Chondrocyte (in vitro differentiated cells): ENCODE measurements around the gene SLC22A3. TPM values are rescaled to one million over a fixed set of nuclear protein-coding genes. Genes with fewer than 3 reads are reported as not detected.
A peak's percentile ranks its signal among the peaks of the same experiment; 100 is the strongest.

ENCODE experiments used
- DNase-seq: peaks from one replicate; pipeline ENCODE4 v3.0.0; 2021; ENCODE audit warnings: mixed read lengths, low spot score
- H3K27ac Mint-ChIP-seq: one replicate; pipeline ENCODE4 v1.8.0; 2021; ENCODE audit warnings: mild to moderate bottlenecking, moderate library complexity, mixed read lengths; ENCODE audit not compliant: unreplicated experiment
- H3K27me3 Mint-ChIP-seq: 2 replicates; pipeline ENCODE4 v1.8.0; 2021; ENCODE audit warnings: low read depth, mixed read lengths
- H3K36me3 Mint-ChIP-seq: 2 replicates; pipeline ENCODE4 v1.8.0; 2021; ENCODE audit warnings: low read depth, mixed read lengths
- H3K4me1 Mint-ChIP-seq: 2 replicates; pipeline ENCODE4 v1.8.0; 2021; ENCODE audit warnings: low read depth, mild to moderate bottlenecking, mixed read lengths
- H3K4me3 Mint-ChIP-seq: one replicate; pipeline ENCODE4 v1.8.0; 2021; ENCODE audit warnings: mild to moderate bottlenecking, moderate library complexity, mixed read lengths; ENCODE audit not compliant: unreplicated experiment
- H3K9me3 Mint-ChIP-seq: 2 replicates; pipeline ENCODE4 v1.8.0; 2021; ENCODE audit warnings: low read depth, mixed read lengths
- total RNA-seq: library from RNA; stranded (reverse); gene quantifications from 3 replicates; pipeline ENCODE4 v1.2.1, GENCODE V29; 2021
- TF ChIP-seq, protein P1 (sequence below): fragments of 200-600 bp; sonication (generic); IDR thresholded peaks from 2 replicates; pipeline ENCODE4 v1.5.0; 2021; ENCODE audit warnings: antibody characterized with exemption, mild to moderate bottlenecking, moderate library complexity

Gene SLC22A3
- total RNA-seq, 1 donor from 2014 or later, result 1.6 TPM

DNA sequence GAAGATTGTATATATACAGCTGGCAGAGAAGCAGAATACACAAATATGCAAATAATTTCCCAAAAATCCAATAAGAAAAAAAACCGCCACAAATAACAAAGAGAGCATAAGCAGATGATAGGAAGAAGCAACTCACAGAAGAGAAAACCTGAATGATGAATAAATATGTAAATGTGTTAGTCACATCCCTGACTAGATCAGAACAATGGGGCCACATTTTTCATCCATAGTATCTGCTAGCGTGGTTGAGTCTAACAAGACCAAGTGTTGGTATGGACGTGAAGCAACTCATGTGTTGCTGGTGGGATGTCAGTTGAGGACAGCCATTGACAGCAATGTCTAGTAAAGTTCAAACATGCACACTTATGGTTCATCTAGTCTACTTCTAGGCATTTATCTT, 3.9 kb upstream of the SLC22A3 start:
- no peak overlapping the region for H3K27ac Mint-ChIP-seq
- no peaks in the 10 kb centered on the region for H3K9me3 Mint-ChIP-seq
- H3K4me1 Mint-ChIP-seq, result peaks cover 6% of the 10 kb centered on the region
- no peaks in the 10 kb centered on the region for H3K36me3 Mint-ChIP-seq
- H3K27me3 Mint-ChIP-seq, result peaks cover 12% of the 10 kb centered on the region
- TF ChIP-seq, protein P1, sequence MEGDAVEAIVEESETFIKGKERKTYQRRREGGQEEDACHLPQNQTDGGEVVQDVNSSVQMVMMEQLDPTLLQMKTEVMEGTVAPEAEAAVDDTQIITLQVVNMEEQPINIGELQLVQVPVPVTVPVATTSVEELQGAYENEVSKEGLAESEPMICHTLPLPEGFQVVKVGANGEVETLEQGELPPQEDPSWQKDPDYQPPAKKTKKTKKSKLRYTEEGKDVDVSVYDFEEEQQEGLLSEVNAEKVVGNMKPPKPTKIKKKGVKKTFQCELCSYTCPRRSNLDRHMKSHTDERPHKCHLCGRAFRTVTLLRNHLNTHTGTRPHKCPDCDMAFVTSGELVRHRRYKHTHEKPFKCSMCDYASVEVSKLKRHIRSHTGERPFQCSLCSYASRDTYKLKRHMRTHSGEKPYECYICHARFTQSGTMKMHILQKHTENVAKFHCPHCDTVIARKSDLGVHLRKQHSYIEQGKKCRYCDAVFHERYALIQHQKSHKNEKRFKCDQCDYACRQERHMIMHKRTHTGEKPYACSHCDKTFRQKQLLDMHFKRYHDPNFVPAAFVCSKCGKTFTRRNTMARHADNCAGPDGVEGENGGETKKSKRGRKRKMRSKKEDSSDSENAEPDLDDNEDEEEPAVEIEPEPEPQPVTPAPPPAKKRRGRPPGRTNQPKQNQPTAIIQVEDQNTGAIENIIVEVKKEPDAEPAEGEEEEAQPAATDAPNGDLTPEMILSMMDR, result no peak
- no peak overlapping the region for H3K4me3 Mint-ChIP-seq
- no peak for DNase-seq

DNA sequence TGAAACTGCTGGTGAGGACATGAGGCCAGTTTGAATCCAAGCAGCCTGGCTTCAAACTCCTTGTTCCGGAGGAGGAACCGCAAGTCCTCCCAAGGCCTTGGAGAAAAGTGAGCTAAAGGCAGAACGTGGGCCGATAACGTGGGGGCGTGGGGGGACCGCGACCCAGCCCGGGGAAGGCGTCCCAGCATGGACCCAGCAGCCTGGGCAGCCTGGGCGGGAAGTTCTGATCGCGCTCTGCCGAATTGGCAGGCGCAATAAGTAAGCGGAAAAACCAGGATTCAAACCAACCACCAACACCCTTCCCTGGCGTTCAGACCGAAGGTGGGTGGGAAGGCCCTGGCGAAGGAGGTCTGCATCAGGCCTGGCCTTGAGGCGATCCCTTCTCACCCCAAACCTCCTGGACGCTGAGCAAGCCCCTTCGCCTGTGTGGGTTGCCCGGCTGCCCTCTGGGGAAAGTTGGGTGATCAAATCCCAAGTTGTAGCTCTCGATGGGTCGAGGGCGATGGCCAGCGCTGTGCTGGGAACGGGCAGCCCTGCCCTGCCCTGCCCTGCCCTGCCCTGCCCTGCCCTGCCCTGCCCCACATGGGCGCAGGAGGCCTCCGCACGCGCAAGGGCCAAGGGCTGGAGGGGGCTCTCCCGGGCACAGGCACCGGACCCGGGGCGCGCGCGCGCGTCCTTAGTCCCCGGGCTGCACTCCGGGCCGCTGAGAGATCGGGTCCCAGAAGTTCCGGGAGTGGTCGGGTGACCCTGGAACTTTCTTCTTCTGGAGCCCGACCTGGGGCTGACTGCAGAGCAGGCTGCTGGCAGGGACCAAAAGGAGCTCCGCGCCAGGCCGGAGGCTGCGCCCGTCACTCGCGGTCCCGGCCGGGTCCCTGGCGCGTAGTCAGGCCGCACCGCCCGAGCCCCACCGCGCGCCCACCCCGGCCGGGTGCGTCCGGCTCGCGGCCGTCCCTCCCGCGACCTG, 637 bp upstream of the SLC22A3 start:
- no peak for DNase-seq
- peaks cover 39% of the 10 kb centered on the region for H3K27me3 Mint-ChIP-seq
- TF ChIP-seq, protein P1, result no peak
- H3K36me3 Mint-ChIP-seq, result no peaks in the 10 kb centered on the region
- H3K27ac Mint-ChIP-seq, result no peak overlapping the region
- peaks cover 13% of the 10 kb centered on the region for H3K4me1 Mint-ChIP-seq
- H3K9me3 Mint-ChIP-seq, result no peaks in the 10 kb centered on the region
- peak overlapping the region; percentile 23 for H3K4me3 Mint-ChIP-seq

DNA sequence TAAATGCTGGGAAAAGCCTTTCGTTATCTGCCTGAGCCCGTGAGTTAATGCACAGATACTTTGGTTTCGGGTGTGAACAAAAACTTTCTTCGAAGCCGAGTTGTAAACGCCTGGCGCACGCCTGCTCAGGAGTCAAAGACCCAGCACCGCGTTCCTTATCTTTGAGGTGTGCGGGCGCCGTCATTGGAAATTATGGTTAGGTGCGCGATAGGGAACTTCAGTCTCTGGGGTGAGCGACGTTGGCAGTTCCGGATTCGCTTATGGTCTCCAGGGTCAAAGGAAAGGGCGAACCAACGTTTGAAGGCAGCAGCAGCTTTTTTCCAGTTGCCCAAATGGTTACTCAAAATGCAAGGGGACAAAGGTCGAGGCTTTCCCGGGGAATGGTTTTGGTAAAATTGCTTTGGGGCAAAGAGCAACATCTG, 853 bp downstream of the SLC22A3 start:
- no peak for DNase-seq
- no peak overlapping the region for H3K27ac Mint-ChIP-seq
- H3K27me3 Mint-ChIP-seq, result peaks cover 44% of the 10 kb centered on the region
- no peaks in the 10 kb centered on the region for H3K36me3 Mint-ChIP-seq
- peak overlapping the region; percentile 68 for H3K4me3 Mint-ChIP-seq
- TF ChIP-seq, protein P1, result no peak
- no peaks in the 10 kb centered on the region for H3K9me3 Mint-ChIP-seq
- peaks cover 13% of the 10 kb centered on the region for H3K4me1 Mint-ChIP-seq

DNA sequence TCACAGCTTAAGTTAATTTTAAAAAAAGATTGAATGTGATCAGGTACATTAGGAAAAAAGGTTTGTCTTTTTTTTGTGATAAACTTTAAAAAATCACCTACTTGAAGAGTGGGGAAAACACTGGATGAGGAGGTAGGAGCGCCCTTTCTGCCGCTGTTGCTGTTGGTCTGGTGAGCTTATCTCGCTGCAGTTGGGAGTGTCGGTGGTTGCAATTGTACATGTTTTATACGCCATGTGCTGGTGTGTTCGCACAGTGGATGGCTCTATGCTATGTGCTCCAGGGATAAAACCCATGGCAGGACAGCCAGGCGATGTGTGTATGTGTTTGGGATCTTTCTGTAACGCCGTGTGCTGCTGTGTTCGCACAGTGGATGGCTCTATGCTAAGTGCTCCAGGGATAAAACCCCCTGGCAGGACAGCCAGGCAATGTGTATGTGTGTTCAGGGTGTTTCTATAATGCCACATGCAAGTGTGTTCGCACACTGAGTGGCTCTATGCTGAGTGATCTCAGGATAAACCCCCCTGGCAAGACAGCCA, 1.7 kb downstream of the SLC22A3 start:
- no peak overlapping the region for H3K27ac Mint-ChIP-seq
- H3K4me1 Mint-ChIP-seq, result peaks cover 13% of the 10 kb centered on the region
- no peak for DNase-seq
- no peaks in the 10 kb centered on the region for H3K36me3 Mint-ChIP-seq
- no peaks in the 10 kb centered on the region for H3K9me3 Mint-ChIP-seq
- peak overlapping the region; percentile 68 for H3K4me3 Mint-ChIP-seq
- H3K27me3 Mint-ChIP-seq, result peaks cover 47% of the 10 kb centered on the region
- TF ChIP-seq, protein P1, result no peak

DNA sequence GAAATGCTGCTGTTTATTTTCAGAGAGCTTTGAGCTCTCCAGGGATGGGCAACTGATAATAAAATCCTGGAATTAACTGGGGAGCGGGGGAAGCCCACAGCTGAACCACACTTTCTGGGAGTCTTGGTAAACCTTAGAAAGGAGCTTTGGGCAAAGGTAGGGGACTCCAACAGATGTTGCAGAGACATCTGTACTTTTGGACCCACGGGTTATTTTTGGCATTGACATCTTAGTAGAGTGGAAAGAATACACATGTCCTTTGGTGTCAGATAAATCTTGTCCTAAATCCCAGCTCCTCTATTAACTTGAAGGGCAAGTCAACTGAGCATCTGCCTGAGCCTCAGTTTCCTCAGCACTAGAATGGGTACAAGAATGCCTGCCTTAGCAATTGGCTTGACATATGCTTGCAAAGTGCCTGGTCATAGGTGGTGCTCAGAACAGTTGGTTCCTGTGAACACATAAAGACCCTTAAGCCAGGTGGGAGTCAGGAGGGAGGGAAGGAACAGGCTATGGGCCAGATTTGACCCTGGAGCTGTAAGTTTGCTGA, 5.8 kb downstream of the SLC22A3 start:
- DNase-seq, result no peak
- Mint-ChIP-seq H3K9me3 (no peaks in the 10 kb centered on the region), H3K27me3 (peaks cover 54% of the 10 kb centered on the region), H3K27ac (no peak overlapping the region), H3K4me3 (no peak overlapping the region), H3K4me1 (peaks cover 10% of the 10 kb centered on the region), H3K36me3 (no peaks in the 10 kb centered on the region)
- TF ChIP-seq, protein P1, result no peak
